Measurements from ENCODE around the gene SOS2. TPM values are rescaled to one million over a fixed set of nuclear protein-coding genes. Genes with fewer than 3 reads are reported as not detected.

Gene SOS2
- total RNA-seq, 1 experiment from 2014 or later: 13.9 TPM

- no peak overlapping the region for H3K27ac Mint-ChIP-seq (ENCODE audit: unreplicated experiment)
- intact Hi-C loops (cut with micrococcal nuclease; ENCODE audit: unreplicated experiment): no loop called here
- BruUV-seq (replicated peaks): no TSS peak
- POLR2A ChIA-PET: no interaction called here
- no peaks in the 10 kb centered on the region for H3K27me3 ChIP-seq (replicated peaks; ENCODE audit: control insufficient read depth, insufficient read depth, low read length)
- peaks cover 9% of the 10 kb centered on the region for H3K36me3 Mint-ChIP-seq (ENCODE audit: insufficient read depth, unreplicated experiment)
- H3K4me1 ChIP-seq: no peaks in the 10 kb centered on the region
- H3K4me3 ChIP-seq (ENCODE audit: low read depth, low read length): no peak overlapping the region
- no peak for DNase-seq
- no peaks in the 10 kb centered on the region for H3K9me3 ChIP-seq
- H3K4me3 Mint-ChIP-seq (ENCODE audit: unreplicated experiment): no peak overlapping the region
- no peak for TF ChIP-seq CTCF (IDR thresholded peaks at IDR 0.05; ENCODE audit: insufficient read depth in 1 of 2, low read depth in 1 of 2, low read length in 1 of 2, severe bottlenecking in 1 of 2, unreplicated experiment in 1 of 2)
- H3K9me3 Mint-ChIP-seq (ENCODE audit: unreplicated experiment): no peaks in the 10 kb centered on the region
- CTCF ChIA-PET: no interaction called here
- no peaks in the 10 kb centered on the region for H3K36me3 ChIP-seq (ENCODE audit: control insufficient read depth, insufficient read depth, low read length)
- H3K4me1 Mint-ChIP-seq (ENCODE audit: low read depth, unreplicated experiment): no peaks in the 10 kb centered on the region
- no peaks in the 10 kb centered on the region for H3K27me3 Mint-ChIP-seq (ENCODE audit: insufficient read depth, unreplicated experiment)
Observed at GRCh38 chr14:50254248-50254647, 22.9 kb upstream of the SOS2 start.

- intact Hi-C loops (cut with micrococcal nuclease; ENCODE audit: unreplicated experiment): no loop called here
- Mint-ChIP-seq H3K27ac (ENCODE audit: unreplicated experiment) (no peak overlapping the region), H3K9me3 (ENCODE audit: unreplicated experiment) (no peaks in the 10 kb centered on the region), H3K27me3 (ENCODE audit: insufficient read depth, unreplicated experiment) (no peaks in the 10 kb centered on the region), H3K36me3 (ENCODE audit: insufficient read depth, unreplicated experiment) (no peaks in the 10 kb centered on the region), H3K4me3 (ENCODE audit: unreplicated experiment) (no peak overlapping the region), H3K4me1 (ENCODE audit: low read depth, unreplicated experiment) (no peaks in the 10 kb centered on the region)
- ChIA-PET CTCF (no interaction called here), POLR2A (no interaction called here)
- no peaks in the 10 kb centered on the region for H3K9me3 ChIP-seq
- no peak overlapping the region for H3K4me3 ChIP-seq (ENCODE audit: low read depth, low read length)
- BruUV-seq (replicated peaks): no TSS peak
- no peak for DNase-seq
- no peaks in the 10 kb centered on the region for H3K36me3 ChIP-seq (ENCODE audit: control insufficient read depth, insufficient read depth, low read length)
- no peaks in the 10 kb centered on the region for H3K27me3 ChIP-seq (replicated peaks; ENCODE audit: control insufficient read depth, insufficient read depth, low read length)
- no peaks in the 10 kb centered on the region for H3K4me1 ChIP-seq
- no peak for TF ChIP-seq CTCF (IDR thresholded peaks at IDR 0.05; ENCODE audit: insufficient read depth in 1 of 2, low read depth in 1 of 2, low read length in 1 of 2, severe bottlenecking in 1 of 2, unreplicated experiment in 1 of 2)
Observed at GRCh38 chr14:50249136-50249775, 17.9 kb upstream of the SOS2 start.

GRCh38 chr14:50247245-50247644, 15.9 kb upstream of the SOS2 start:
- no peaks in the 10 kb centered on the region for H3K36me3 Mint-ChIP-seq (ENCODE audit: insufficient read depth, unreplicated experiment)
- Histone ChIP-seq H3K9me3 (no peaks in the 10 kb centered on the region), H3K36me3 (ENCODE audit: control insufficient read depth, insufficient read depth, low read length) (no peaks in the 10 kb centered on the region), H3K27me3 (replicated peaks; ENCODE audit: control insufficient read depth, insufficient read depth, low read length) (no peaks in the 10 kb centered on the region), H3K4me3 (ENCODE audit: low read depth, low read length) (no peak overlapping the region), H3K4me1 (no peaks in the 10 kb centered on the region)
- H3K9me3 Mint-ChIP-seq (ENCODE audit: unreplicated experiment): no peaks in the 10 kb centered on the region
- H3K4me3 Mint-ChIP-seq (ENCODE audit: unreplicated experiment): no peak overlapping the region
- DNase-seq: no peak
- intact Hi-C loops (cut with micrococcal nuclease; ENCODE audit: unreplicated experiment): no loop called here
- H3K27ac Mint-ChIP-seq (ENCODE audit: unreplicated experiment): no peak overlapping the region
- no peaks in the 10 kb centered on the region for H3K4me1 Mint-ChIP-seq (ENCODE audit: low read depth, unreplicated experiment)
- BruUV-seq (replicated peaks): no TSS peak
- ChIA-PET CTCF (no interaction called here), POLR2A (no interaction called here)
- no peaks in the 10 kb centered on the region for H3K27me3 Mint-ChIP-seq (ENCODE audit: insufficient read depth, unreplicated experiment)
- TF ChIP-seq CTCF (IDR thresholded peaks at IDR 0.05; ENCODE audit: insufficient read depth in 1 of 2, low read depth in 1 of 2, low read length in 1 of 2, severe bottlenecking in 1 of 2, unreplicated experiment in 1 of 2): no peak

All from Caco-2 (cell line).